Loucy (cell line): ENCODE data around the gene HES3.

Experiments used
- CTCF ChIP-seq: fragments of 200-600 bp; sonication (generic); conservative IDR thresholded peaks from 2 replicates; pipeline ENCODE4 v1.5.1; 2014; ENCODE audit warnings: mild to moderate bottlenecking, antibody characterized with exemption, low read length
- EZH2phosphoT487 ChIP-seq: fragments of 200-600 bp; IDR thresholded peaks from 2 replicates; pipeline ENCODE4 v1.6.1; 2018; ENCODE audit warnings: antibody characterized with exemption, mild to moderate bottlenecking, moderate library complexity, borderline replicate concordance

- no peak for TF ChIP-seq CTCF
- no peak for TF ChIP-seq EZH2phosphoT487
These were observed 14.7 kb downstream of the HES3 start for GRCh38 chr1:6258675-6259074.
